ENCODE data around the gene NR1H3. TPM values are rescaled to one million over a fixed set of nuclear protein-coding genes. Genes with fewer than 3 reads are reported as not detected.

NR1H3 gene
- total and polyA plus RNA-seq, 3 experiments from 2014 or later, result 3.7 to 13.6 (median 9.6) TPM

DNA sequence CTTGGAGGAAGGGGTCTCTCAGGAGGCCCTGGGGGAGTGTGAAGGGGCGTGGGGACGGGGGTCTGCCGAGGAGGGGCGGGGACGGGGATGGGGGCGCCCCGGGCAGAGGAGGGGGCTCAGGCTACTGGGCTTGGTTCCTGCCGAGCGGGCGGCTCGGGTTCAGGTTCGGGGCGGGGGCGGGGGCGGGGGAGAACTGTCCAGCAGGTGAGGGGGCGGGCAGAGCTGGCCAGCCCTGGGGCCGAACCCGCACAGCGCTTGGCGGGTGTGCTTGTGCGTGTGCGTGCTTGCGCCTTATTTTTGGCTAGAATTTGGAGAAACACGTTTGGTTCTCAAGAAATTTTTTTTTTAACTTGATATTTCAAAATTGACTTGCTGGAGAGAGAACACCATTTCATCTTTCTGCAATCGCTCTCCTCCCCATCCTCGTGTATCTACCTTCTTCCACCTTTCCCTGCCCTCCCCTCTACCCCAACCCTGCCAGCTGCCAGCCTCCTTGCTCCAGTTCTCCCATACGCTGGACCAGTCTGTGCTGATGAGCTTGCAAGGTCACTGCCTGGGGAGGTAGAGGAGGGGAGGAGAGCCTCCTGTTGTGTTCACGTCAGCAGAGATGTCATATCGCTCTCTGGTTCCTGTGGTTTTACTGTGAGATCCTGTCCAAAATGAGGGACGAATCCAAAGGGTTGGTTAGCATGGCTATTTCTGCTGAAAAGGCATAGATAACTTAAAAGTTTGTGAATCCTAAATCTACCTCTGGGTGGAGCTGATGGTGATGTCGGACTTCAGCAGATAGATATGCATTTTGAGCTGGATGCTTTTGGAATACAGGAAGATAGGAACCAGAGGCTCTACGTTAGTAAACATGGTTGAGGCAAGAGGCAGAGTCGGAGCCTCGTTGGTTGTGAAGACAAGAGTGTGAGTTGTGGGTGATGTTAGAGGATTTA is 12.8 kb downstream of the NR1H3 start:
- DNase-seq, result peak; percentile 20 to 57 (median 39)
- no peaks in the 10 kb centered on the region for H3K9me3 ChIP-seq (ENCODE audit: low read length)
- POLR2A ChIA-PET, result interaction anchor here (0.6 to 1.5 kb wide), 7 partner anchors 10 to 383 kb away, joined by 3 to 8 read pairs (median 3); partner anchors contain the start of genes ACP2, ARFGAP2 and DDB2
- peaks cover 0 to 33% (median 4%) of the 10 kb centered on the region in 3 donors for H3K36me3 Mint-ChIP-seq
- peak overlapping the region; percentile 83 for H3K27ac ChIP-seq (ENCODE audit: low read depth, low read length)
- H3K4me3 Mint-ChIP-seq, result peak overlapping the region; percentile 78 to 95 (median 88)
- peaks cover 19% of the 10 kb centered on the region for H3K36me3 ChIP-seq (ENCODE audit: insufficient read depth, low read length)
- peaks cover 34% of the 10 kb centered on the region for H3K4me1 ChIP-seq (ENCODE audit: insufficient read depth, low read length)
- no peaks in the 10 kb centered on the region for H3K27me3 Mint-ChIP-seq
- H3K4me1 Mint-ChIP-seq, result peaks cover 49 to 58% (median 53%) of the 10 kb centered on the region in 3 donors
- H3K4me3 ChIP-seq (ENCODE audit: low read length), result peak overlapping the region; percentile 66
- no peaks in the 10 kb centered on the region for H3K9me3 Mint-ChIP-seq
- peak overlapping the region; percentile 71 to 89 (median 86) for H3K27ac Mint-ChIP-seq
- CTCF ChIA-PET, result interaction anchor here (0.8 to 2.4 kb wide), 6 partner anchors 12 to 99 kb away, joined by 3 to 9 read pairs (median 5); partner anchors contain the start of gene DDB2
- no peaks in the 10 kb centered on the region for H3K27me3 ChIP-seq (ENCODE audit: insufficient read depth, low read length, poor library complexity, severe bottlenecking)

DNA sequence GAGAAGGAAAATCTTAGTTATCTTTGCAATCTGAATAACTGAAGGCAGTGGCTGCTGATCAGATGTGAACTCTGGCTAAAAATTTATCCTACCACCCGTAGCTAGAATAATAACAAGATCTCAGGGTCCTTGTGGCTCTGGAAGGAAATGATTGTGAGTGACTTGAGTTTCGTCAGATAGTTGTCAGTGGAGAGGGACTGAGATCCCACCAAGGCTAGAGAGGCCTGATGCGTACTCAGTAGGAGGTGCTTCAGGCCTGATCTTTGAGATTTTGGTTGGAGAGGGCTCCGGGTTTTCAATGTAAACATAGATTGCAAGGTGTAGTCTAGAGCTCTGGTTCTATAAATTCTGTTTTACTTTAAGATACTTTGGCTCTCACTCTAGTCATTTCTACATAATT is 13.5 kb downstream of the NR1H3 start:
- Histone ChIP-seq H3K4me1 (ENCODE audit: insufficient read depth, low read length) (peaks cover 34% of the 10 kb centered on the region), H3K9me3 (ENCODE audit: low read length) (no peaks in the 10 kb centered on the region), H3K4me3 (ENCODE audit: low read length) (peak overlapping the region; percentile 60), H3K27ac (ENCODE audit: low read depth, low read length) (peak overlapping the region; percentile 58), H3K27me3 (ENCODE audit: insufficient read depth, low read length, poor library complexity, severe bottlenecking) (no peaks in the 10 kb centered on the region), H3K36me3 (ENCODE audit: insufficient read depth, low read length) (peaks cover 27% of the 10 kb centered on the region)
- no peaks in the 10 kb centered on the region for H3K9me3 Mint-ChIP-seq
- POLR2A ChIA-PET, result interaction anchor here (0.6 to 1.5 kb wide), 7 partner anchors 9 to 384 kb away, joined by 3 to 8 read pairs (median 3); partner anchors contain the start of genes ACP2, ARFGAP2 and DDB2
- peak overlapping the region; percentile 33 to 89 (median 86) for H3K27ac Mint-ChIP-seq
- H3K36me3 Mint-ChIP-seq, result peaks cover 2 to 40% (median 4%) of the 10 kb centered on the region in 3 donors
- H3K4me1 Mint-ChIP-seq, result peaks cover 49 to 57% (median 53%) of the 10 kb centered on the region in 3 donors
- no peak for DNase-seq
- no peaks in the 10 kb centered on the region for H3K27me3 Mint-ChIP-seq
- CTCF ChIA-PET, result interaction anchor here (0.8 to 2.4 kb wide), 7 partner anchors 12 to 99 kb away, joined by 3 to 9 read pairs (median 4); partner anchors contain the start of genes ACP2 and DDB2
- H3K4me3 Mint-ChIP-seq, result peak overlapping the region; percentile 78 to 95 (median 88)

DNA sequence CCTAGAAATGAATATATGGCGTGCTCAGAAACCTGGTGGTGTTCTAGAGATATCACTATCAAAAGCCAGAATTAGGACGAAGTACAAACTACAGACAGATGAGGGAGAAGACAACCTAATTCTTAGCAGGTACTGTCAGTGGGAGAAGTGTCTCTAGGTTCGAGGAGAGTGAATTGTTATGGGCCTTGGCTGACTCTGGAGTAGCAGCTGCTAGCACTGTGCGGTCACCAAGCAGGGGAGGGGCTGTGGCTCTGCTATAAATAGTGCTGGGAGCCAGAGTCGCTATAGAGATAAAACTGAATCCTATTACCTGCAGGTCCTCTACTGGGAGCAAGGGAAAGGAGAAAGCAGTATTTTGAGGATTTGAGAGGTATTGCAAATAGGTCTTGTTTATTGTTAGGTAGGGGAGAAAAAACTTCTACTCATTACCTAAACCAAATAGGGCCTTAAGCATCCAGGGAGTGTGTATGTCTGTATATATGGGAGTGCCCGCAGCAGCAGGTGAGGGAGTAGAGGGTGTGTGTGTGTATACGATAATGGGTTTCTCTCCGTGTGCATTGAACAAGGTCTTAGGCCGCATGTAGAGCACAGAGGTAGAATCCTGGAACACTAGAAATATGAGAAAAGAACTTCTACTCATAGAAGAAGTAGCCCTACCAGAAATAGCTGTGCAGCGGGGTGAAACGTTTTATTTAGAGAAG is 14.3 kb downstream of the NR1H3 start:
- H3K27me3 Mint-ChIP-seq, result no peaks in the 10 kb centered on the region
- peak overlapping the region; percentile 60 for H3K4me3 ChIP-seq (ENCODE audit: low read length)
- DNase-seq, result no peak

DNA sequence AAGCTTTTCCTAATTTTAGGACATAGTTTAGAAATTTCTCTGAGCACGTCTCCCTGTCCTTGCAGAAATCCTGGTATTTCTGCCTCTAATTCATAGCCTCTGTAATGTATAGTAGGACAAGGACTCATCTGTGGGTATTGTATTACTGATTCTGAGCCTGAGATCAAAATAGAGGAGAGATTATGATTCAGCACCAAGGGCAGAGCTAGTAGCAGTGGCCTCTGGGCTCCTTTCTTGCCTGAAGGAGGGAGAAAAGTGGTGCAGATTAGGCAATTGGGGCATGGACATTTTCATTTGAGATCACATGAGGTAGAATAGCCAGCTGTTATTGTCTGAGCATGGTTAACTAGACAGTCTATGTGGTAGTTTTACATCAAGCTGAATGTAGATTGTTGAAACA is 14.9 kb downstream of the NR1H3 start:
- Histone ChIP-seq H3K4me1 (ENCODE audit: insufficient read depth, low read length) (peaks cover 33% of the 10 kb centered on the region), H3K36me3 (ENCODE audit: insufficient read depth, low read length) (peaks cover 40% of the 10 kb centered on the region), H3K27ac (ENCODE audit: low read depth, low read length) (no peak overlapping the region), H3K9me3 (ENCODE audit: low read length) (no peaks in the 10 kb centered on the region), H3K4me3 (ENCODE audit: low read length) (no peak overlapping the region), H3K27me3 (ENCODE audit: insufficient read depth, low read length, poor library complexity, severe bottlenecking) (no peaks in the 10 kb centered on the region)
- Mint-ChIP-seq H3K27ac (peak overlapping the region in 6 of 8 donors; percentile 37 to 79 (median 52)), H3K36me3 (peaks cover 3 to 54% (median 4%) of the 10 kb centered on the region in 3 donors), H3K4me3 (peak overlapping the region in 3 of 7 donors; percentile 2 to 82 (median 9)), H3K4me1 (peaks cover 49 to 57% (median 53%) of the 10 kb centered on the region in 3 donors), H3K9me3 (no peaks in the 10 kb centered on the region), H3K27me3 (no peaks in the 10 kb centered on the region)
- ChIA-PET CTCF (interaction anchor here (0.7 to 2.2 kb wide), 6 partner anchors 9 to 48 kb away, joined by 3 to 9 read pairs (median 4); partner anchors contain the start of gene ACP2), POLR2A (interaction anchor here (1.0 kb wide), 1 partner anchor 59 kb away, joined by 10 read pairs; the partner anchor contains the start of gene DDB2)
- DNase-seq, result no peak

More for the DNA sequence above, 14.3 kb downstream of the NR1H3 start:
- ChIA-PET CTCF (interaction anchor here (0.7 to 2.4 kb wide), 6 partner anchors 13 to 94 kb away, joined by 3 to 9 read pairs (median 5); partner anchors contain the start of gene ACP2), POLR2A (interaction anchor here (1.0 kb wide), 1 partner anchor 58 kb away, joined by 10 read pairs; the partner anchor contains the start of gene DDB2)
- Mint-ChIP-seq H3K27ac (peak overlapping the region; percentile 60 to 89 (median 78)), H3K9me3 (no peaks in the 10 kb centered on the region), H3K36me3 (peaks cover 3 to 48% (median 4%) of the 10 kb centered on the region in 3 donors), H3K4me3 (peak overlapping the region; percentile 78 to 95 (median 88)), H3K4me1 (peaks cover 49 to 59% (median 53%) of the 10 kb centered on the region in 3 donors)
- H3K27me3 ChIP-seq (ENCODE audit: insufficient read depth, low read length, poor library complexity, severe bottlenecking), result no peaks in the 10 kb centered on the region
- peaks cover 34% of the 10 kb centered on the region for H3K4me1 ChIP-seq (ENCODE audit: insufficient read depth, low read length)
- H3K9me3 ChIP-seq (ENCODE audit: low read length), result no peaks in the 10 kb centered on the region
- H3K27ac ChIP-seq (ENCODE audit: low read depth, low read length), result peak overlapping the region; percentile 58
- H3K36me3 ChIP-seq (ENCODE audit: insufficient read depth, low read length), result peaks cover 34% of the 10 kb centered on the region

DNA sequence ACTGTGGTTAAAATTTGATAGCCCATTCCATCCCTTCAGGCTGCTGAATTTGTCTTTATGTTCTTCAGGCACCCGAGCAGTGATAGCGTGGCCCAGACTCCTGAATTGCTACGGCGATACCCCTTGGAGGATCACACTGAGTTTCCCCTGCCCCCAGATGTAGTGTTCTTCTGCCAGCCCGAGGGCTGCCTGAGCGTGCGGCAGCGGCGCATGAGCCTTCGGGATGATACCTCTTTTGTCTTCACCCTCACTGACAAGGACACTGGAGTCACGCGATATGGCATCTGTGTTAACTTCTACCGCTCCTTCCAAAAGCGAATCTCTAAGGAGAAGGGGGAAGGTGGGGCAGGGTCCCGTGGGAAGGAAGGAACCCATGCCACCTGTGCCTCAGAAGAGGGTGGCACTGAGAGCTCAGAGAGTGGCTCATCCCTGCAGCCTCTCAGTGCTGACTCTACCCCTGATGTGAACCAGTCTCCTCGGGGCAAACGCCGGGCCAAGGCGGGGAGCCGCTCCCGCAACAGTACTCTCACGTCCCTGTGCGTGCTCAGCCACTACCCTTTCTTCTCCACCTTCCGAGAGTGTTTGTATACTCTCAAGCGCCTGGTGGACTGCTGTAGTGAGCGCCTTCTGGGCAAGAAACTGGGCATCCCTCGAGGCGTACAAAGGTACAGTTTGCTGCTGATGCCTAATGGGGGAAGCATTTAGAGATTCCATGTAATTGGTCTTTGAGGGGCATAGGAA is 16.9 kb downstream of the NR1H3 start:
- Mint-ChIP-seq H3K9me3 (no peaks in the 10 kb centered on the region), H3K4me1 (peaks cover 36 to 43% (median 42%) of the 10 kb centered on the region in 3 donors), H3K27me3 (no peaks in the 10 kb centered on the region), H3K4me3 (peak overlapping the region in 1 of 7 donors; percentile 54), H3K36me3 (peaks cover 3 to 69% (median 11%) of the 10 kb centered on the region in 3 donors), H3K27ac (no peak overlapping the region)
- Histone ChIP-seq H3K36me3 (ENCODE audit: insufficient read depth, low read length) (peaks cover 56% of the 10 kb centered on the region), H3K9me3 (ENCODE audit: low read length) (no peaks in the 10 kb centered on the region), H3K4me1 (ENCODE audit: insufficient read depth, low read length) (peaks cover 21% of the 10 kb centered on the region), H3K27me3 (ENCODE audit: insufficient read depth, low read length, poor library complexity, severe bottlenecking) (no peaks in the 10 kb centered on the region), H3K4me3 (ENCODE audit: low read length) (no peak overlapping the region), H3K27ac (ENCODE audit: low read depth, low read length) (no peak overlapping the region)
- DNase-seq, result no peak
- CTCF ChIA-PET, result interaction anchor here (0.6 to 1.9 kb wide), 4 partner anchors 9 to 1426 kb away, joined by 3 to 4 read pairs (median 3); partner anchors contain the start of gene ACP2
- POLR2A ChIA-PET, result no interaction called here

DNA sequence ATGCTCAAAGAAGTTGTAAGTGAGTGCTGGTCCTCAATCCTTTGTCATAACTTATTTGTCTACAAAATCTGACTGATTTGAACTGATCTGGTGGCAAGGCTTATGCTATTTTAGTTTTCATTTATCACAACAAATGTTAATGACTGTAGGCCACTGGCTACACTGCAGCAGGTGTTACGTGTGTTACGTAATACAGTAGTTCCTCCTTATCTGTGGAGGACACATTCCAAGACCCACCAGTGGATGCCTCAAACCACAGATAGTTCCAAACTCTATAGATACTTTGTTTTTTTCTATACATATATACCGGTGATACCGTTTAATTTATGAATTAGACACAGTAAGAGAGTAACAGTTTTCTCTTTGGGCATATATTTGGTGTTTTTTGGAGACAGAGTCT is 19.1 kb downstream of the NR1H3 start:
- Histone ChIP-seq H3K36me3 (ENCODE audit: insufficient read depth, low read length) (peaks cover 73% of the 10 kb centered on the region), H3K4me3 (ENCODE audit: low read length) (no peak overlapping the region), H3K4me1 (ENCODE audit: insufficient read depth, low read length) (peaks cover 11% of the 10 kb centered on the region), H3K9me3 (ENCODE audit: low read length) (no peaks in the 10 kb centered on the region), H3K27ac (ENCODE audit: low read depth, low read length) (no peak overlapping the region), H3K27me3 (ENCODE audit: insufficient read depth, low read length, poor library complexity, severe bottlenecking) (no peaks in the 10 kb centered on the region)
- no peaks in the 10 kb centered on the region for H3K27me3 Mint-ChIP-seq
- H3K36me3 Mint-ChIP-seq, result peaks cover 9 to 86% (median 15%) of the 10 kb centered on the region in 3 donors
- H3K4me3 Mint-ChIP-seq, result peak overlapping the region in 1 of 7 donors; percentile 13
- DNase-seq, result no peak
- no peaks in the 10 kb centered on the region for H3K9me3 Mint-ChIP-seq
- ChIA-PET POLR2A (no interaction called here), CTCF (no interaction called here)
- H3K4me1 Mint-ChIP-seq, result peaks cover 24 to 30% (median 29%) of the 10 kb centered on the region in 3 donors
- peak overlapping the region in 1 of 8 donors; percentile 38 for H3K27ac Mint-ChIP-seq

DNA sequence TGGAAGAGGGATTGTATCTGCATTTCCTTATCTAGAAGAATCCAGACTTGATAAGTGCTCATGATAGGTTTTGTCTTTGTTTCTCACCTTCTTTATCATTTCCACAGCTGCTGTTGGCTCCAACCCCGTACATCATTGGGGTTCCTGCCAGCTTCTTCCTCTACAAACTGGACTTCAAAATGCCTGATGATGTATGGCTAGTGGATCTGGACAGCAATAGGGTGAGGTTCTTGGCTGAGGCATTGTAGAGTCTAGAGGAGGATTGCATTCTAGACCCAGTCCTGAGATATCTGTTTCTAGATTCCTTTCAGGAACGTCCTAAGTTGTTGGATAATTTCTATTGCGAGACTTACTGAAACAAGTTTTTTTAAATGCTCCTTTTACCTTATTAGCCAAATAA is 20.3 kb downstream of the NR1H3 start:
- Histone ChIP-seq H3K27ac (ENCODE audit: low read depth, low read length) (no peak overlapping the region), H3K4me3 (ENCODE audit: low read length) (no peak overlapping the region), H3K4me1 (ENCODE audit: insufficient read depth, low read length) (peaks cover under 1% of the 10 kb centered on the region), H3K36me3 (ENCODE audit: insufficient read depth, low read length) (peaks cover 81% of the 10 kb centered on the region), H3K27me3 (ENCODE audit: insufficient read depth, low read length, poor library complexity, severe bottlenecking) (no peaks in the 10 kb centered on the region), H3K9me3 (ENCODE audit: low read length) (no peaks in the 10 kb centered on the region)
- peak overlapping the region in 1 of 8 donors; percentile 15 for H3K27ac Mint-ChIP-seq
- CTCF ChIA-PET, result no interaction called here
- H3K4me3 Mint-ChIP-seq, result no peak overlapping the region
- H3K27me3 Mint-ChIP-seq, result no peaks in the 10 kb centered on the region
- no peaks in the 10 kb centered on the region for H3K9me3 Mint-ChIP-seq
- no peak for DNase-seq
- POLR2A ChIA-PET, result no interaction called here
- peaks cover 14 to 18% (median 18%) of the 10 kb centered on the region in 3 donors for H3K4me1 Mint-ChIP-seq
- H3K36me3 Mint-ChIP-seq, result peaks cover 14 to 91% (median 18%) of the 10 kb centered on the region in 3 donors

Measured in CD8-positive, alpha-beta memory T cell (primary cell).